Ramos (cell line): Measurements from ENCODE around the gene SPATS2.

Source experiments
- in situ Hi-C: fragments of 300-500 bp; cut with MboI; formaldehyde crosslinking; loops from one replicate; pipeline ENCODE4 v1.14.3; 2022; ENCODE audit warnings: low sequenced_read_pairs; ENCODE audit not compliant: unreplicated experiment

SPATS2 gene

DNA sequence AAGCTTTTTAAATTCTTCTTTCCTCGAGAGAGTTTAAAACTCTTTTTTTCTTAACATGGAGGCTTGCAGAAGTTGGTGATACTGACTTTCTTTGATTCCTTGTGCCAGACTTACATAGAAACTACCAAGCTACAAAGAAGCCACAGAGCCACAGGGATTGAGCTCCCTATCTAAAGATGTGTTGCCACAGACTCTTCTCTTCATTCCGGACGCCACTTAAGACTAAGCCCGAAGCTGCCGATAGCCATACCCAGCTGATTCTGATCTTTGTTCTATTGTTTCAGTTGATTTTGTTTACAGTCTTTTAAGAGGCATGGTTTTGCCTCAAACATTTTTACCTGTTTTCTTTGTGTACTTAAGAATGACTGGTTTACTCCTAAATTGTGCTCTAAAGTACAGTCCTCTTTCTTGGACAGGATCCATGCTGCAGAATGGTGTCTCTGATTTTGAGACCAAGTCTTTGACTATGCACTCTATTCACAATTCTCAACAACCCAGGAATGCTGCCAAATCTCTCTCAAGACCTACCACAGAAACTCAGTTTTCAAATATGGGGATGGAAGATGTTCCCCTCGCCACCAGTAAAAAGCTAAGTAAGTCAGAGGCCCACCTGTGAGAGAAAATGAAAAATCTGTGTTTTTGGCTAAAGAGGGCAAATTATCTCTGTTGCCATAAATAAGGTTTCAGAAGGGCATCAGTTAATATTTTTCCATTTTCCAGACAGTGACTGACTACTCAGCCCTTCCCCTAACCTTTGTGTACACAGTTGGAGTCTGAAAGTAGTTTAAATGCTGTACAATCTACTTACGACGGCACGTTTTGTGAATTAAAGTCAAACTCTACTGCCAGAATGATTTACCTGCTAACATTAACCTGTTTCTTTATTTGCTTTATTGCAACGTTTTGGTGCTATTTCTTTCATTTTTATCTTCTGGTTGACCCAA lies 129.4 kb downstream of the SPATS2 start:
- in situ Hi-C loops = no loop called here

DNA sequence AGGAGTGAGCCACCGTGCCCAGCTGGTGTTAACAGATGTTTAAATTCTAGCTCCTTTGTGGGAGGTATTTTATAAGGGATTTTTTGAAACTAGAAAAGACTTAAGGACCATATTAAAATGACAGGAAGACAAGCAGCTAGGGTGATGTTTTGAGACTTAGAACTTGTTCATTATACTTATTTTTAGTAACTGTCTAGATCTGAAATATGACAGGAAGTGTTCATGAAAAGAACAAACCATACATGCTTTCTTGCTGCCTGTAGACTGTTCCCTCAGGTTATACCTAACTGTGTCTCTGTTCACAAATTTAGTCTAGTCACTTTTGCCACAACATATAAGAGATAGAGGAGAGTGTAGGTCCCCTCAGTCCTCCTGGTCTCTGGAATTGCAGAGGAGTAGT lies 134.6 kb downstream of the SPATS2 start:
- in situ Hi-C loops = no loop called here

DNA sequence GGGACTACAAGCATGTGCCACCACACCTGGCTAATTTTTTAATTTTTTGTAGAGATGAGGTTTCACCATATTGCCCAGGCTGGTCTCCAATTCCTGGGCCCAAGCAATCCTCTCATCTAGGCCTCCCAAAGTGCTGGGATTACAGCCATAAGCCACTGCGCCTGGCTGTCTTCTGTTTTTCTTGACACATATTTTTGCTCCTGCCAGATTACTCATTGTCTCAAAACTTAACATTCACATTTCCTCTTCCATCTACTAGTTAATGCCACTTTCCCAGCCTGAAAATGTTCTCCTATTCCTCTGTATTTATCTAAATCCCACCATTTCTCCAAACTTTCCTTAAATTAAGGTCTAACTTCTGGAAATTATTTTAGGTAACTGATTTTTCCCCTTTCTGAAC lies 135.3 kb downstream of the SPATS2 start:
- in situ Hi-C loops = no loop called here

DNA sequence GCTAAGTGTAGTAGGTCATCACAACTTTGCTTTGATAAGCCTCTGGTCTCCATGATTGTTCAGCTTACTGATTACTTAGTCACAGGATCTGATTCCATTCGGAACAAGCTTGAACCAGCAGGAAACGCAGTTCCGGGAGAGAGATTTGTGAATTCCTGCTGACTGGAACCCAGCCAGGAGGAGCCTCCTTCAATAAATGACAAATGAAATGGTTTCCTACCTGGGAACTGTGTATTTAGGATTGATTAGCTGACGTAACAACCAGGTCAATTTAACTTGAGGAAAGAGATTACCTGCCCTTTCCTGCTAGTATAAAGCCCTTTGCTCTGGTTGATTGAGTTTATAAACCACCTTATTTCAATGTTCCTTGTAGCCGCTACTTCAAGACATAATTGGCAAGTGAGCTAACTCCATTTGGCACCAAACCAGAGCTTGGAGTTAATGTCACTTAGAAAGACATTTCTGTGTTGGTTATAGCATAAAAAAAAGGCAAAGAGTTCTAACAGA lies 136.5 kb downstream of the SPATS2 start:
- in situ Hi-C loops = no loop called here

DNA sequence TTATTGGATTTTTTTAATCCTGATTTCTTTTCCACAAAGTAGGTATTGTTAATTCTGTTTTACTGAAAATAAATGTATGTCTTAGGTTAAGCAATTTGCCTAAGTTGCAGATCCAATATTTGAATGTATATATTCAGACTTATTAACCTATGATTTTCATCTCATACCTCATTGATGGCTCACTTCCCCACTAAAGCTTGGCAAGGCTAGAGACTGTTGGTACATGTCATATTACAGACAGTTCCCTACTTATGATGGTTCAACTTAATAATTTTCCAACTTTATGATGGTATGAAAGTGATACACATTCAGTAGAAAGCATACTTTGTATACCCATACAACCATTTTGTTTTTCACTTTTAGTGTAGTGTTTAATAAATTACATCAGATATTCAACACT lies 138.4 kb downstream of the SPATS2 start:
- in situ Hi-C loops = no loop called here

DNA sequence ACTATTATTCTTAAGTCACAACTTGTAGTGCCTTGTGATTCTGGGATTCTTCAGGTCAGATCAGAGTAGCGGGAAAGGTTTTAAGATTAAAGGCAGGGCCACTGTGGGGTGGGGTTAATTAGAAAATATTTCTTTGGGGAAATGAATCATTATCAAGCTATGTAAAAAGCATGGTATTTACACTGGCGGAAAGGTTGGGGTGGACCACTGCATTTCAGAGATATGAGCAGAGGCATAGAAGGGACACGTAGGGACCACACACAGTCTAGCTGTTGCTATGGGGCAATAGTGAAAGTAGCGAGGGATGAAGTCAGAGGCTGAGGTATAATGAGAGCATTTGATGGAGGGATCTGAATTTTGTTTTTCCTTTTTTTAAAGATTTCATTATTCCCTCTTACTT lies 139.9 kb downstream of the SPATS2 start:
- in situ Hi-C loops = no loop called here

DNA sequence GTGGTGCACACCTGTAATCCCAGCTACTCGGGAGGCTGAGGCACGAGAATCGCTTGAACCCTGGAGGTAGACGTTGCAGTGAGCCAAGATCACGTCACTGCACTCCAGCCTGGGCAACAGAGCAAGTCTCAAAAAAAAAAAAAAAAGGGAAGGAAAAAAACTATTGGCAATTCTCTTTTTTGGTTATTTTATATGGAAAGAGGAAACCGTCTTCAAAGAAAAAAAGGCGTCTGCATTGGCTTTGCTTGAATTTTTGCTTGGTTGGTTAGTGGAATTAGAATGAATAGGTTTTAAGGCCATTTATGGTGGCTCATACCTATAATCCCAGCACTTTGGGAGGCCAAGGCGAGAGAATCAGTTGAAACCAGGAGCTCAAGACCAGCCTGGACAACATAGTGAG lies 142.4 kb downstream of the SPATS2 start:
- in situ Hi-C loops = loop anchor here (10.0 kb wide), 1 partner anchor 215 kb away; the partner anchor contains the start of gene PRPH

DNA sequence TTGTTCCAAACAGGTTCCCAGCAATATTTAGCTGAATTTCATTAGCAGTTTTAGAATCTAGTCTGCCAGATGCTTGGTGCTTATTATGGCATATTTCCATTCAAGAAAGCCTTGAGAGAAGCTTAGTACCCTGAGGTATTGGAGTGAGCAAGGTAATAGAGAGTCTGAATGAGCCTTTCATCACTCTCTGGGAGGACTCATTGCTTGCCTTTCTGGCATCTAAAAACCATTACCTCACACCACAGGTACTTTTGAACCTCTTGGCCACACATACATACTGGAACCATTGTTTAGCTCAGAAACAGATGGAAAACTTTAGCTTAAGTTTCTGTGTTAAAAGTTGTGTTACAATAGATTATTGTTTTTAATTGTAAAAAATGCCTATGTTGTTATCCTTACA lies 144.1 kb downstream of the SPATS2 start:
- in situ Hi-C loops = loop anchor here (10.0 kb wide), 1 partner anchor 217 kb away; the partner anchor contains the start of gene PRPH

DNA sequence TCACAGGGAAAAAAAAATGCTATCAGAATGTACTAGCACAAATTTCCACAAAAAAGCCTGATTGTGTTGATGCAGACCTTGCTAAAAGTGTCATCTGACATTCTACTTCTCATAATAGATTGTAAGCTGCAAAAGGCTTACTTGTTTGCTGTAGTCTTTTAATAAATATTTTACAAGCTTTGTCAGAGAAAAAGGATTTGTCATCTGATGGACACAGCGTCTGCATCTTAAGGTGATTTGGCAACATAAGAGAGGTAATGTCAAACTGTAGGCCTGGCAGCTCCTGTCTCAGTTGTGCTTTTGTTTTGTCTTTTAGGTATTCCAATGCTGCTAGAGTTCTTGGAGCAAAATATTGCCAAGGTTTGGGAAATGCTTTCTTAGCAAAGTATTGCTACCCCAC lies 145.3 kb downstream of the SPATS2 start:
- in situ Hi-C loops = loop anchor here (10.0 kb wide), 1 partner anchor 218 kb away; the partner anchor contains the start of gene PRPH

DNA sequence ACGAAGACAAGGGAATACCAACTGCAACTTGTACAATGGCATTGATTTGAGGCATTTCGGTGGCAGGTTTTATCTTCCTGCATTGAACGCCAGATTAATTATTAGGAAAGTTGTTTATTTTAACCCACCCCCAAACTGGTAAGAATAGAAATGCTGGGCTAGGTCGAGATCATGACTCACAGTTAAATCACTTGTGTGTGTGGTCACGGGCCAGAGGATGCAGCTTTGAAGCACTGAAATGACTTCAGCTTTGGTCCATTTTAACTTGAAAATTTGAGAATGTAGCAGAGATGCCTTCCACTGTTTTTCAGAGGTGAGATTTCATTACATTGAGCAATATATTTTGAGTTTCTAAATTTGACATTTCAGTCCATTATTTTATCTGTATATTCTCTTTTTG lies 148.0 kb downstream of the SPATS2 start:
- in situ Hi-C loops = loop anchor here (10.0 kb wide), 1 partner anchor 220 kb away; the partner anchor contains the start of gene PRPH

DNA sequence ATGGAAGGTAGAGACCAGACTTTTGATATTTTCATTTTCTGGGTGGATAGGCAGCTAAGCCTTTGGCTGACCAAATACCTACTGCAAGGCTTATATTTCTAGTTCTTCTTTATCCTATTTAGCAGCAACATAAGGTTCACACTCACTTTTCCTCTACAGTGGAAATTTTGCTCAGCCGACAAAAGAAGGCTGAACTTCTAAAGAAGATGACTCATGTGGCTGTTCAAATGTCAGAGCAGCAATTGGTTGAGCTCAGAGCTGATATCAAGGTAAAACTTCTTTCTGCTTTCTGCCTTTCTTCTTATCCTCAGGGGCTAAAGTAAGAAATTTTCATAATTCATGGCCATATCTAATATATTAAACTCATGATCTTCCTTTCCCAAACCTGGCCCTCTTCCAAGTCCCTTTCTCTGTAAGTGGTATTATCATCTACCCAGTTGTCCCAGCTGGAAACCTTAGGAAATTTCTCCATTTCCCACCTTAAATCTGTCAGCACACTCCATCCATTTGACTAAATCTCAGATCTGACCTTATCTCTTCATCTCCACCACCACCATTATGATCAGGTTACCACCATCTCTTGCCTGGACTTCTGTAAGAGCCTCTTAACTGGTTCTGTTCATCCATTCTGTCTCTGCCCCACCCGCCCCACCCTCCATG lies 151.8 kb downstream of the SPATS2 start:
- in situ Hi-C loops = loop anchor here (10.0 kb wide), 1 partner anchor 224 kb away; the partner anchor contains the start of gene PRPH

DNA sequence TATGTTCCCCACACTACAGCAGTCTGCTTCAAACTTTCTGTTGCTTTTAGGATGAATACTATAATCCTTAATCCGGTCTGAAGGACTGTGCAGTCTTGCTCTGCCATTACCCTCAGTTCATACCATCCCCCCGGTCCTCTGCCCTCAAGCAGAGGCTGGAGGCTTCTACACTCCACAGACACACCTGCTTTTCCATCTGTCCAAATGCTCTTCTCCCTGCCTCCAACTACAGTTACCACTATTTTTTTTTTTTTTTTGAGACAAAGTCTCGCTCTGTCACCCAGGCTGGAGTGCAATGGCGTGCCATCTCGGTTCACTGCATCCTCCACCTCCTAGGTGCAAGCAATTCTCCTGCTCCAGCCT lies 152.3 kb downstream of the SPATS2 start:
- in situ Hi-C loops = loop anchor here (10.0 kb wide), 1 partner anchor 225 kb away; the partner anchor contains the start of gene PRPH

DNA sequence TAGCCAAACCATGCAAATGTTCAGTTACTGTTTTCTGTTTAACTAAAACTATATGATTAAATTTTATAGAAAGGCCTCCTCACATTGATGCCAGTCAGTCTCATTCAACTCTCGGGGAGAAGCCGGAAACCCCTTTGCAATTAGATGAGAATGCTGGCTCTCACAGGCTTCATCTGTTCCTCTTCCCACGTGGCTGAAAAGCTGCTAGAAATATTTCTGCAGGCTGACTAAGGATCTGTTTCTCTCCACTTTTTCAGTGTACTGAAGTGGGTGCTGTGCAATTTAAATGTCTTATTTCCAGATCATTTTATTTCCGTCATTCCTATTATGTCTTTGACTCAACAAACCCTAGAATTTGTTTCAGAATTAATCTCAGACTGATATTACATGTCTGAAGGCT lies 154.1 kb downstream of the SPATS2 start:
- in situ Hi-C loops = loop anchor here (10.0 kb wide), 1 partner anchor 157 kb away; the partner anchor contains the start of gene SPATS2

DNA sequence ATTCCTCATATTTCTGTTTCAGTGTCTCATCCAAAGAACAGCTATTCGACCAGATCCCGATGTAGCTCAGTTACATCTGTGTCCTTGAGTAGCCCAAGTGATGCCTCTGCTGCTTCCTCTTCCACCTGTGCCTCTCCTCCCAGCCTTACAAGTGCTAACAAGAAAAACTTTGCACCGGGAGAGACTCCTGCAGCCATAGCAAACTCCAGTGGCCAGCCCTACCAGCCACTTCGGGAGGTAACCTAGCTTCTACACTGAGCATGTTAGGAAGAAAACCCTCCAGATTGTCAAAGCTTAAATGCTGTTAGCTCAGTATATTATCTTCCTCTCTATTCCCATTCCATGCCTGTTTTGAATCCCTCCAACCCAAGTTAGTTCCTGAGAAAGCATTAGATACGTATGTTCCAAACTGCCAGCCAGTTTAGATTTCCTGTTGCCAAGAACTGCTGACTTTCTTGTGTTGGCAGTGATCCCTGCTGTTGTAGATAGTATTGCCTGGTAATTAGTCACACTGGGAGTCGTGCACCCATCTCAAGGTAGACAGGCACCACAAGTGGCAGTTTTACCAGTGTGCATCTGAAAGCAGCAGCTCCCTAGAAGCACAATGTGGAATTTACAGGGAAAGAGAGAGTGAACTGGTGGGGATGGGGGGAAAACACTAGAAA lies 157.5 kb downstream of the SPATS2 start:
- in situ Hi-C loops = loop anchor here (10.0 kb wide), 1 partner anchor 160 kb away; the partner anchor contains the start of gene SPATS2

DNA sequence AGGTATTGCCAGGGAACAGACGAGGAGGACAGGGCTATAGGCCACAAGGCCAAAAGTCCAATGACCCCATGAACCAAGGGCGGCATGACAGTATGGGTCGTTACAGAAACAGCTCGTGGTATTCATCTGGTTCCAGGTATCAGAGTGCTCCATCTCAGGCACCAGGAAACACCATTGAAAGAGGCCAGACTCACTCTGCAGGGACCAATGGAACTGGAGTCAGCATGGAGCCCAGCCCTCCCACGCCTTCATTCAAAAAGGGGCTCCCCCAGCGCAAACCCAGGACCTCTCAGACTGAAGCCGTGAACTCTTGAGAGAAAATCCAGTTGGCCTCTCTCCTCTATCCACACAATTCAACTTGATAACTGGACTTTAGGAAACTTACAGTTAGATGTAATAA lies 158.7 kb downstream of the SPATS2 start:
- in situ Hi-C loops = loop anchor here (10.0 kb wide), 1 partner anchor 161 kb away; the partner anchor contains the start of gene SPATS2

DNA sequence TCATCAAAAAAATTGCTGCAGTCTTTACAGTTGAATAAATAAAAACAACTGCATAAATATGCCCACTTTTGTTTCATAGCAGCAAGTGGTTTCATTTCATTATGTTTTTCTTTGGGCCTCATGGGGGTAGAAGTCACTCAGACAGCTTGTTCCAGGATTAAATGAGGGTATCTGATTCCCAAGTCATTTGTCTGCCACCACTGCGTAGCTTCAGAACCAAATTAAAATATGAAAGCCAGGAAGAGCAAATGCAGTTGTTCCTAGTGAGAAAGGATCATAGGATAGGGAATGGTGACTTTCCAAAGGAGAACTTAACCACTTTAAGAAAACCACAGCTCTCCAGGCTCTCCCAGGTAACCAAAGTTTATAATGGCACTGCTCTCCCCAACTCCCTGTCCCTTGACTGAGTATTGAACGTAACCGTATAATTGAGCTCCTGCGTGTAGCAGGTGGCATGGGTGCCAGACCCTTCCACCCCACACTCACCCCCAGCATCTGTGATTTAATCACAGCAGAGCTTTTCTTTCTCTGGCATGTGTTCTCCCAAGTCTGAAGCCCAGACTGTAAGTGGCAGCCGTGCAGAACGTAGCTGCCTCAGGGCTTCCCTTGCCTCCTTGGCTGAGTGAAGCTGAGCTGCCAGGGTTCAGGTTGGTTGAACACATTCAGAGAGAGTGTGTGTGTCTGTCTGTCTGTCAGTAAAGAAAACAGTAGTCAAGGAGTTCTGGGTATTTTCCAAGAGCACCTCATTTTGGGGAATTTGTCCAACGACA lies 160.3 kb downstream of the SPATS2 start:
- in situ Hi-C loops = loop anchor here (10.0 kb wide), 1 partner anchor 163 kb away; the partner anchor contains the start of gene SPATS2

DNA sequence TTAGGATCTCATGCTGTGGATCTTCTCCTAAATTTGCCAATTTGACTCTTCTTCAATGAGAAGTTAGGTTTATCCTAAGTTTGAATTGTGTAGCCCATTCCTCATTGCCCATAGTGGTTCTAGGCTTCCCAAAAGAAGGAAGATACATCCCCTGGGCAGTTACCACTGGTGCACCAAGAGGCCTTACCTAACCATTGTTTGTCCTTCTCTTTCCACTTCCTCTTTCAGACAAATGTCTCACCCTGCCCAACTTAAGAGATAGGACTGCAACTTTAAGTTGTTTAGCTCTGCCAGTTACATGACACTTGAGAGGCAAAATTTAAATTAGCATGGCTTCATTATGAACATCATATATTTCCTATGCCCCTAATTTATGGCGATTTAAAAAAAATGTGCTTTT lies 162.2 kb downstream of the SPATS2 start:
- in situ Hi-C loops = loop anchor here (10.0 kb wide), 1 partner anchor 165 kb away; the partner anchor contains the start of gene SPATS2

DNA sequence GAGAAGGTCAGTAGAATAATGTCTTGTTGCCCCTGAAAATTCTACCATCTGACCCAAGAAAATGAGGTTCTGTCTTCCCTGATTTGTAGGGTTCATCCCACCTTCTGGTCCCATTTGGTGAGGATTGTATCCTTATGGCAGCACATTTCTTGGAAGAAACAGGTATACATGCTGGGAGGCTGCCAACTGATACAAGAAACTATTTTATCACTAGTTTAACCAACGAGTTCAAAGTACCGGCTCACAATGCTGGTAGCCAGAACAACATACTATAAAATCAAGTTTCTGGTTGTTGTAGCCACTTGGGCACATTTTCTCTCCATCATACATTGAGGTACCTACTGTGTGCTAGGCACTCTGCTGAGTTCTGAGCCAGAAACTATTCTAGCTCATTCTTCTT lies 164.5 kb downstream of the SPATS2 start:
- in situ Hi-C loops = no loop called here

DNA sequence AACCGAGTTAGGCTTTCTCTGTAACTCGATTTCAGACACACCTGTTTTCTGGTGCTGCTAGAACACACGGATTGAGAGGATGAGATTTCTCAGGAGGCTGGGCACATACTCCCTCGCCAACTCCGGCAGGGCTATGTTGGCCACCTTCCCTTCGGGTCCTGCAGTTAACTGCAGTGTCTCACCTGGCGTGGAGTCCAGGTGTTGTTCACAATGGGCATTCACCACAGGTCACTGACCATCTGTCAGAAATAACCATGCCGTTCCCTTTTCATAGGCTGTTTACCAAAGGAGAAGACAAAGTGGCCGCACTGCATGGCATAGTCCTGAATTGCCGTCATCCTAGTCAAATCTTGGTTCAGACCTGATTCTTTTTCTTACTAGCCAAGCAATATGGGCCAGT lies 166.1 kb downstream of the SPATS2 start:
- in situ Hi-C loops = no loop called here
